ENCODE measurements around the gene PTPRN2.

GRCh38 chr7:157668884-157669767, 918.5 kb downstream of the PTPRN2 start:
- TF ChIP-seq CTCF (IDR thresholded peaks at IDR 0.05; ENCODE audit: extremely low read depth in 1 of 2, insufficient read depth in 1 of 2, low read depth in 1 of 2, low read length in 2 of 2) (no peak), POLR2A (IDR thresholded peaks at IDR 0.05; ENCODE audit: low read depth, low read length) (no peak), MYC (IDR thresholded peaks at IDR 0.05; ENCODE audit: low read depth, low read length) (no peak), EZH2 (IDR thresholded peaks at IDR 0.05; ENCODE audit: borderline replicate concordance, low read depth, low read length, severe bottlenecking) (no peak), POLR2AphosphoS5 (IDR thresholded peaks at IDR 0.05; ENCODE audit: insufficient read depth, low read depth, low read length) (no peak)

Measured in endothelial cell of umbilical vein (primary cell).